Breast epithelium (tissue), 4 donors: ENCODE results near the gene HELZ2. TPM values are rescaled to one million over a fixed set of nuclear protein-coding genes. Genes with fewer than 3 reads are reported as not detected.

Experiments used
- DNase-seq, 2 donors: peaks; one replicate each; pipeline ENCODE4 v3.0.0-alpha.2; 2019; ENCODE audit warnings: low spot score in 2 of 2
- H3K27ac ChIP-seq, 2 donors: fragments of 200-600 bp; sonication (generic) in 1 of 2; one replicate each; pipeline ENCODE4 v1.5.1; 2016 to 2019; ENCODE audit warnings: mild to moderate bottlenecking in 1 of 2
- H3K27me3 ChIP-seq, 2 donors: fragments of 200-600 bp; sonication (generic) in 1 of 2; one replicate each; pipeline versions ENCODE4 v1.5.1 to v1.6.0; 2017 to 2019; ENCODE audit warnings: control low read depth in 1 of 2, mild to moderate bottlenecking in 1 of 2
- H3K36me3 ChIP-seq: fragments of 200-600 bp; one replicate; pipeline ENCODE4 v1.5.1; 2019
- H3K4me1 ChIP-seq, 2 donors: fragments of 200-600 bp; sonication (generic); one replicate each; pipeline ENCODE4 v1.5.1; 2016 to 2019; ENCODE audit warnings: control low read depth in 1 of 2
- H3K4me3 ChIP-seq, 3 donors: fragments of 200-600 bp; sonication (generic); 1 replicate in 2 of 3; 2 replicates in 1 of 3; pipeline ENCODE4 v1.5.1; 2016 to 2019; ENCODE audit warnings: mild to moderate bottlenecking in 3 of 3, moderate library complexity in 2 of 3
- H3K9me3 ChIP-seq, 2 donors: fragments of 200-600 bp; sonication (generic) in 1 of 2; one replicate each; pipeline ENCODE4 v1.5.1; 2016 to 2019; ENCODE audit warnings: control low read depth in 1 of 2
- POLR2A ChIP-seq: fragments of 450-650 bp; IDR thresholded peaks from one replicate; pipeline ENCODE4 v1.6.1; 2016; ENCODE audit warnings: antibody characterized with exemption, mild to moderate bottlenecking, moderate library complexity
- POLR2AphosphoS5 ChIP-seq, 3 donors: sonication (generic); formaldehyde crosslinking; IDR thresholded peaks; one replicate each; pipeline ENCODE4 v1.6.1; 2017; ENCODE audit warnings: antibody characterized with exemption in 3 of 3
- intact Hi-C: fragments of 100-400 bp; cut with DNase I; formaldehyde crosslinking; loops from one replicate; pipeline ENCODE4 v1.15.1; 2023; ENCODE audit warnings: low total_unique reads
- total RNA-seq, 3 donors: library from RNA; depleted of rRNA; stranded (reverse); fragments of >200 nt; gene quantifications; one replicate each; pipeline ENCODE4 v1.1.0, GENCODE V29; 2016
- TF ChIP-seq, protein P1 (sequence below), 3 donors: fragments of 450-650 bp; IDR thresholded peaks; one replicate each; pipeline ENCODE4 v1.5.1; 2016 to 2017; ENCODE audit warnings: antibody characterized with exemption in 3 of 3, mild to moderate bottlenecking in 3 of 3, moderate library complexity in 3 of 3

HELZ2 gene
- total RNA-seq, 3 donors from 2014 or later, result 9.9 to 22.6 (median 20.3) TPM

- Histone ChIP-seq H3K36me3 (no peaks in the 10 kb centered on the region), H3K27me3 (peaks cover 7 to 10% of the 10 kb centered on the region in 2 donors), H3K9me3 (no peaks in the 10 kb centered on the region), H3K27ac (peak overlapping the region in 1 of 2 donors; percentile 12), H3K4me3 (peak overlapping the region in 2 of 3 donors; percentile 11 to 48), H3K4me1 (peaks cover 10 to 12% of the 10 kb centered on the region in 2 donors)
- intact Hi-C loops, result loop anchor here (10.0 kb wide), 1 partner anchor 101 kb away; no protein-coding TSS in a partner anchor
- DNase-seq, result no peak
- TF ChIP-seq, protein P1, sequence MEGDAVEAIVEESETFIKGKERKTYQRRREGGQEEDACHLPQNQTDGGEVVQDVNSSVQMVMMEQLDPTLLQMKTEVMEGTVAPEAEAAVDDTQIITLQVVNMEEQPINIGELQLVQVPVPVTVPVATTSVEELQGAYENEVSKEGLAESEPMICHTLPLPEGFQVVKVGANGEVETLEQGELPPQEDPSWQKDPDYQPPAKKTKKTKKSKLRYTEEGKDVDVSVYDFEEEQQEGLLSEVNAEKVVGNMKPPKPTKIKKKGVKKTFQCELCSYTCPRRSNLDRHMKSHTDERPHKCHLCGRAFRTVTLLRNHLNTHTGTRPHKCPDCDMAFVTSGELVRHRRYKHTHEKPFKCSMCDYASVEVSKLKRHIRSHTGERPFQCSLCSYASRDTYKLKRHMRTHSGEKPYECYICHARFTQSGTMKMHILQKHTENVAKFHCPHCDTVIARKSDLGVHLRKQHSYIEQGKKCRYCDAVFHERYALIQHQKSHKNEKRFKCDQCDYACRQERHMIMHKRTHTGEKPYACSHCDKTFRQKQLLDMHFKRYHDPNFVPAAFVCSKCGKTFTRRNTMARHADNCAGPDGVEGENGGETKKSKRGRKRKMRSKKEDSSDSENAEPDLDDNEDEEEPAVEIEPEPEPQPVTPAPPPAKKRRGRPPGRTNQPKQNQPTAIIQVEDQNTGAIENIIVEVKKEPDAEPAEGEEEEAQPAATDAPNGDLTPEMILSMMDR (IDR thresholded peaks at IDR 0.05), result no peak
- TF ChIP-seq POLR2A (no peak), POLR2AphosphoS5 (IDR thresholded peaks at IDR 0.05) (no peak)
These were observed 40.1 kb downstream of the HELZ2 start for GRCh38 chr20:63533871-63534393.

GRCh38 chr20:63533388-63533787 lies 40.7 kb downstream of the HELZ2 start:
- H3K36me3 ChIP-seq, result no peaks in the 10 kb centered on the region
- no peaks in the 10 kb centered on the region for H3K9me3 ChIP-seq
- intact Hi-C loops, result loop anchor here (10.0 kb wide), 1 partner anchor 101 kb away; no protein-coding TSS in a partner anchor
- H3K4me1 ChIP-seq, result peaks cover 10% of the 10 kb centered on the region in 2 donors
- H3K4me3 ChIP-seq, result no peak overlapping the region
- DNase-seq, result no peak
- peaks cover 7 to 10% of the 10 kb centered on the region in 2 donors for H3K27me3 ChIP-seq
- TF ChIP-seq, protein P1 (IDR thresholded peaks at IDR 0.05), result no peak
- no peak for TF ChIP-seq POLR2AphosphoS5 (IDR thresholded peaks at IDR 0.05)
- TF ChIP-seq POLR2A, result no peak
- peak overlapping the region in 1 of 2 donors; percentile 12 for H3K27ac ChIP-seq

- Histone ChIP-seq H3K36me3 (no peaks in the 10 kb centered on the region), H3K4me1 (peaks cover 7 to 10% of the 10 kb centered on the region in 2 donors), H3K9me3 (no peaks in the 10 kb centered on the region), H3K4me3 (no peak overlapping the region), H3K27me3 (peaks cover 7 to 10% of the 10 kb centered on the region in 2 donors), H3K27ac (no peak overlapping the region)
- TF ChIP-seq, protein P1 (IDR thresholded peaks at IDR 0.05), result no peak
- TF ChIP-seq POLR2AphosphoS5 (IDR thresholded peaks at IDR 0.05), result no peak
- intact Hi-C loops, result loop anchor here (10.0 kb wide), 1 partner anchor 102 kb away; no protein-coding TSS in a partner anchor
- no peak for DNase-seq
These were observed 41.5 kb downstream of the HELZ2 start for GRCh38 chr20:63532449-63532971.

DNA sequence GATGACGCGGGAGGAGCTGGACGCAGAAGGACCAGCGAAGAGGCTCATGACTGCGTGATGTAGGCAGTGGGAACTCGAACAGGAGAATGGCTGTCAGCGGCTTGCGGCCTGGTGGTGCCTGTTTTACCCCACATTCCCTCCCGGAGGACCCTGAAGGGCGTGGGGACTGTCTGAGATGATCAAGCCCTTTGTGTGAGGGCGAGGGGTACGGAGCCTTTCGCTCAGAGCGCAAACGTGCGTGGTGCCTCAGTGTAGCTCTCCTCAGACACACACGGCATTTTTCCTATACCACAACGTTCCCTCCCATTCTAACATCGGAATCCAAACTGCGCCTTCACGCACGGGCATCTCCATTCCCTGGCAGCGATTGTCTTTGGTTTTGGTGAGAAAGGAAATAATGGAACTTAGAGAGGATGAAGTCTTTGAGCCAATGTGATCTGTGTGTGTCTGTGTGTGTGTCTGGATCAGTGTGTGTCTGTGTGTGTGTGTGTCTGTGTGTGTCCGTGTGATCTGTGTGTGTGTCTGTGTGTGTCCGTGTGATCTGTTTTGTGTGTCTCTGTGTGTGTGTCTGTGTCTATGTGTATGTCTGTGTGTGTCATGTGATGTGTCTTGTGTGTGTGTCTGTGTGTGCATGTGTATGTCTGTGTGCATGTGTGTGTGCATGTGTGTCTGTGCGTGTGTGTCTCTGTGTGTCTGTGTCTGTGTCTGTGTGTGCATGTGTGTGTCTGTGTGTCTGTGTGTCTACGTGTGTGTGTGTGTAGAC lies 42.2 kb downstream of the HELZ2 start:
- intact Hi-C loops, result loop anchor here (10.0 kb wide), 1 partner anchor 103 kb away; no protein-coding TSS in a partner anchor
- DNase-seq, result no peak
- peaks cover 5 to 10% of the 10 kb centered on the region in 2 donors for H3K4me1 ChIP-seq
- no peak overlapping the region for H3K4me3 ChIP-seq
- H3K9me3 ChIP-seq, result no peaks in the 10 kb centered on the region
- no peak for TF ChIP-seq POLR2AphosphoS5 (IDR thresholded peaks at IDR 0.05)
- TF ChIP-seq, protein P1 (IDR thresholded peaks at IDR 0.05), result no peak
- no peak for TF ChIP-seq POLR2A
- no peak overlapping the region for H3K27ac ChIP-seq
- H3K27me3 ChIP-seq, result peaks cover 7 to 10% of the 10 kb centered on the region in 2 donors
- no peaks in the 10 kb centered on the region for H3K36me3 ChIP-seq

- Histone ChIP-seq H3K9me3 (no peaks in the 10 kb centered on the region), H3K36me3 (no peaks in the 10 kb centered on the region), H3K27me3 (peaks cover 7 to 10% of the 10 kb centered on the region in 2 donors), H3K4me3 (no peak overlapping the region), H3K27ac (no peak overlapping the region), H3K4me1 (peaks cover 0 to 10% of the 10 kb centered on the region in 2 donors)
- TF ChIP-seq POLR2AphosphoS5 (IDR thresholded peaks at IDR 0.05) (no peak), POLR2A (no peak)
- TF ChIP-seq, protein P1 (IDR thresholded peaks at IDR 0.05), result no peak
- intact Hi-C loops, result loop anchor here (10.0 kb wide), 1 partner anchor 104 kb away; no protein-coding TSS in a partner anchor
- no peak for DNase-seq
These were observed 43.3 kb downstream of the HELZ2 start for GRCh38 chr20:63530788-63531160.
